Anterior cingulate cortex (tissue), 58 donors: ENCODE data around the gene ARL15.

Source experiments
- DNase-seq, 58 donors: peaks; one replicate each; lab custom pipeline; 2025; lab: John Stamatoyannopoulos, UW

The ARL15 gene

DNA sequence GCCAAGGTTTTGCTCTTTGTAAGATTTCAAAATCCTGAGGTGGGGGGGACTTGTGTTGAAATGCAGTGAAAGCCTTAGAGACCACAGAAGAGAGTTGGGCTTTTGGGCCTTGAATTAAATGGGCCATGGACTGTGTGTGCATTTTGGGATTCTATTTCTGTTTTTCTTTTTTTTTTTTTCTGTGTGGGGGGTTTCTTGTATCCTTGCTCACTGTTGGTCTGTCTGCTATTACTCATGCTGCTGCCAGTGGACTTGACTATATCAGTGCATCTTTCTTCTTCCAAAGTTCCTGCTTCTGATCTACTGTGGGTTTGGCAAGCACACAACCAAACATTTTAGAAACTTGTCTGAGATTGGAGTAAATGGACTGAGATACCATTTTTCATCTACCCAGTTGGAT is 344.9 kb downstream of the ARL15 start:
- DNase-seq: no peak

DNA sequence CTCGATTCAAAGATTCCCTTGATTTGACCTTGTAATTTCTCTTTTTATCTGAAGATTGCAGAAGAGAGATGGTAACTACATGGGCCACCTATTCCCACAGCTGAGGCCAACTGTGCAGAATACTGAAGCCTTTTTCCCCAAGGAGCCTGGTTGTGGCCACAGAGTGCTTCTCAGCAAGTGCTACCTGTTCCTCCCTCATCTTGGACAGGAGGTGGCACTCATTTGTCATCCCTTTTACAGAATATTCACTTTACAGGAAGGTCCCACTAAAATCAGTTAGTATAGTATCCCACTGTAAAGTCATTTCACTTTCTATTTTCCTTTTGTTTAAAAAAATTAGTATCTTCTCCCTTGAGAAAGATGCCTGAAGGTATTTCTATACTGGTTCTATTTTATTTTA is 346.4 kb downstream of the ARL15 start:
- DNase-seq: no peak

DNA sequence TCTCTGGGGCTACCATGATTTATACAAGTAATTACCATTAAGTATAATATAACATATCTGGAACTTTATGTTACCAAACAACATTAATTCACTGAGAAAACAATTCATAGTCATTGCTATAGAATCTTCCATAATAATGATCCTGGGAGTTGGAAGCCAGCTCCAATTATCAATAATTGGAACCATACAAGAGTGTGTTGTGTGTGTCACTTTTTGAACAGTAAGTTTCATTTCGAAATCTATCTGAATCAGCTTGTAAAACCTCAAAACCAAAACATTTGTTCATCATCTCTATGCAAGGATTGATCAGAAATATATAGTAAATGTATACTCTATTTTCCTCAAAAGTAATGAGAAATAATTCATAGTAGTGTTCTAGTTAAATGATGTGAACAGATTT is 348.1 kb downstream of the ARL15 start:
- DNase-seq: no peak

DNA sequence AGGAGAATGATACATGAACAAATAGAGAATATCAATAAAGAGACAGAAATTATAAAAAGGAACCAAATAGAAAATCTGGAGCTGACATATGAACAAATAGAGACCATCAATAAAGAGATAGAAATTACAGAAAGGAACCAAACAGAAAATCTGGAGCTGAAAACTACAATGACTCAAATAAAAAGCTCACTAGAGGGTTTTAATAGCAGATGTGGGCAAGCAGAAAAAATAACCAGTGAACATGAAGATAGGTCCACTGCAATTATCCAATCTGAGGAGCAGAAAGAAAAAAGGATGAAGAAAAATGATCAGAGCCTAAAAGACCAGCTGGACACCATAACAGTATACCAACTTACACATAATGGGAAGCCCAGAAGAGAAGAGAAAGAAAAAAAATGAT is 353.7 kb downstream of the ARL15 start:
- DNase-seq: no peak

DNA sequence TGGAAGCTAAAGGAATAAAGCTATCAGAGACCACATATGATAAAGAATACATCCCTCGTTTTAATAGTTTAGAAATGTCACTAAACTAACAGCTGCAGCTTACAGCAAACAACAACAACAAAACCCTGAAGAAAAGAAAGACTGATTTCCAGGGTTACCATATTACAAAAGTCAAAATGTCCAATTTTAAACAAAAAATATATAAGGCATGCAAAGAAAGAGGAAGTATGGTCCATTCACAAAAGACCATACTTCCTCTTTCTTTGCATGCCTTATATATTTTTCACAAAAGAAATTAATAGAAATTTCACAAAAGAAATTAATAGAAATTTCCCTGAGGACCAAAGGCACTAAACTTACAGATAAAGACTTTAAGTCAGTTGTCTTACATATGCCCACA is 354.2 kb downstream of the ARL15 start:
- no peak for DNase-seq

DNA sequence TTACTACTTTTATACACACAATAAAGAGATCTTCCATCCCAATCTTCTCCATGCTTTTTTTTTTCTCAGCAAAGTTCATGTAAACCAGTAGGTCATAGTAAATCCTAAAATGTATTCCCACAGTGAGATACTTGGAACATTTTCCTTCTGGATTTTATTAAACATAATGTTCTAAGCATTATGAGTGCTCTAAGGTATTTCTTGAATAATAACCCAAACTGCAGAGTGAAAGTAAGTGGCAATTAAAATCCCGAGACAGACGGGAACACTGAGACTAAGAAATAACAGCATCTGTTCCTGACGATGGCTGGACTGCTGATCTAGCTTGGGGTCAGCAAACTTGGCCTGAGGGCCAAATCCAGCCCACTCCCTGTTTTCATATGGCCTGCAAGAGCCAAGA is 359.8 kb downstream of the ARL15 start:
- DNase-seq: no peak

DNA sequence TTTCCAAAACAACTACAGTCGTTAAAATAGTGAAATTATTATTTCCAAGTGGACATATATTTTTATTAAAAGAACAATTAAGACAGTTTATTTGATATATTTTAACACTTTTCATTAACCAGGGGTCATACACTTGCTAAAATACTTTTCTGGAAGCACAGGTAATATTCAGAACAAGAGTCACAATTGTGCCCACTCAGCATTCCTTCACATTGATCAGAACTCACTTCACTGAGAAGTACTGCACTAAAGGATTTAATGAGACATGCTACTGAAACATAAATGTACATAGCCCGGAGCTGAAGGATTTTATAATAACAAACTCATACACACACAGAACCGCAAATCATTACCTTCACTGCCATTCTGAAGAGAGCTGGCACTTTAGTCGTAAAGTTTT is 361.8 kb downstream of the ARL15 start:
- DNase-seq: no peak

DNA sequence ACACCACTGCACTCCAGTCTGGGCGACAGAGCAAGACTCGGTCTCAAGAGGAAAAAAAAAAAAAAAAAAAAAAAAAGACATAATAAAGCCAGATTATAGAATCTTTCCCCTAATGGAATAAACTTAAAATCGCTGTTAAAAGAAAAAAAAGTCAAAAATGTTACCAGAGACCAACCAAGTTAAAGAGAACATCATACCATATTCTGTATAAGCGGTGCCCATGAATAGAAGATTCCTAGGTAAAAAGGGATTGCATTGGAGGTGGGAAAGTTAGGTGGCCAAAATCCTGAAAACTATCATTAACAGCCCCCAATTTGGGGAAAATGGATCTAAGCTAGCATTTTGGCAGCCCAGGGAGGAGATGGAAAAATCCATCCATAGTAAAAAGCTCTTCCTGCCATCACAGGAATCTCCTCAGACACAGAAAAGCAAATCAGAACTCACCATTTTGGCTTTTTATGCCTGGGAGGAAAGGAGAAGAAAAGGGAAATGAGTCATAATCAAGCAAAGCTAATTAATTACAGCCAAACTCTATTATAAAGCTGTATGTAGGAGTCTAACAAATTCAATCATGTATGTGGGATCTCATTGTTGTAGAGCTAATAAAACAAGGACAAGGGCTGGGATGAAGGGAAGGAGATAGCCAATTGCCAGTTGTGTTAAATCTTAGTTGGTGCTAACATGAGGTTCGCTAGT is 363.8 kb downstream of the ARL15 start:
- no peak for DNase-seq

DNA sequence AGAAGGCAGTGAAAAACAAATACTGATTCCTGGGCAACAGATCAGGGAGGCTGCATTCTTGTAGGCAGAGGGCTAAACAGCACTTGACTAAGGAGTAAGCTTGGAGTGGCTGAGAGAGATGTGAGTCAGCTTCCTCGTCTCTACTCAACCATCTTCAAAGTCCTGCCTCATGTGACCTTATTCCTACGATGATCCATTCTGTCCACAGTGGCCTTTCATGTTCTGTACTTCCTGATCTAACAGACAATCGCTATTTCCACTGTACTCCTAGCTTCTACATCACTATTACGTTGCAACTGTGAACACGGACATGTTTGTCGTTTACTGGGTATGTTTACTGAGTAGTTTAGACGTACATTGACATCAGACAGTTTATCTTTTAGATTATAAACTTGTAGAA is 365.4 kb downstream of the ARL15 start:
- DNase-seq: no peak

DNA sequence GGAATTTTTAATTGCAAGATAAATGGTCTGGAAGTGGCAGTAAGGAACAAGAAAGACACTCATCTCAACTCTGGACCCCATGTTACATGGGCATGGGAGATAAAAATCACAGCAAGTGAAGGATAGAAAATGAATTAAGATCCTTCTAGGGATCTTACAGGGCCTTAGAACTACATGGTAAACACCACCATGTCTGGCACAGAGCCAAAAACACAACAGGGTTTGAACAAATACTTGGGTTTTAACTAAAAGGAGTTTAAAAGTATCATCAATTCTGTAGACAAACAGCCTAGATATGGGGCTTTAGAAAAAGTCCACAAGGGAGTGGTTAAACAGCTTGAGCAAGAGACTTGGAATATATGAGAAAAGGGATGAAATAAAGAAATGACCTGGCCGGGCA is 366.4 kb downstream of the ARL15 start:
- no peak for DNase-seq

DNA sequence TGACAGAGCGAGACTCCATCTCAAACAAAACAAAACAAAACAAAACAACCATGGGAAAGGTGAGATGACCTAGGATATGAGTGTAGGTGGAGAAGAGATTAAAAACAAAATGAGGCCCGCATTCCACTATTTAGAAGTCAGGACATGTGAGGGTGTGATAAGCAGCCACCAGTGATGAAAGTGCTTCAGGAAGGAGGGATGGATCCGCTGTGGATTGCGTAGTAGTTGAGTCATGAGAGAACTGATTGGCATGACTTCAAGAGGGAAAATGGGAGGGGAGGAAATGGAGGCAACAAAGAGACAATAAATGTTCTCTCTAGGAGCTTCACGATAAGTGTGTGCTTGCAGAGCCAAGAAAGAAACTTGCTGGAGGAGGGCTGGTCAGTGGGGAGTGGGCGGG is 367.6 kb downstream of the ARL15 start:
- DNase-seq: no peak

DNA sequence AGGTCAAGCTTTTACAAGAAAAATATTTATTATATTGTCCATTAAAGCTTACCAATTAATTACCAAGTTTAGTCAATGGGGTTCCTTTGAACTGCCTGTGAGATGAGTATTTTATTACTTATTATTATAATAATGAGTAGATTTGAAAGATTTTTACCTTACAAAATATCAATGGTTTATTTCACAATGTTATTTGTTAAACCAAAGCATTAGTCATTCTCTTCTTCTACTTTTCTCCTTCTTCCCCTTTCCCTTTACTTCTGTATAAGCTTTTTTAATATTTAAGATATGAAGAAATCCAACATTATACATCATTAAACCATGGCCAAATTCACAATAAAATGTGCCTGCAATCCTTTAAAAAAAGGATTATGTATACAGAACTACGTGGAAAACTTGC is 369.5 kb downstream of the ARL15 start:
- no peak for DNase-seq

DNA sequence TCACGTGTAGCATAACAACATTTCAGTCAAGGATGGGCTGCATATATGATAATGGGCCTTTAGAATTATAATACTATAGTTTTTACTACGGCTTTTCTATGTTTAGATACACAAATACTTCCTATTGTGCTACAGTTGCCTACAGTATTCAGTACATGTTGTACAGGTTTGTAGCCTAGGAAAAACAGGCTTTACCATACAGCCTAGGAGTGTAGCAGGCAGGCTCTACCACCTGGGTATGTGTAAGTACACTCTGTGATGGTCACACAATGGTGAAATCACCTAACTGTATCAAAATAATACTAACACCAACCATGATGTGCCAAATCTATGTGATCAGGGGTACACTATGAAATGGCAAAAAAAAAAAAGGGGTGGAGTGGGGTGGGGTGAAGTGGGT is 372.9 kb downstream of the ARL15 start:
- DNase-seq: no peak

DNA sequence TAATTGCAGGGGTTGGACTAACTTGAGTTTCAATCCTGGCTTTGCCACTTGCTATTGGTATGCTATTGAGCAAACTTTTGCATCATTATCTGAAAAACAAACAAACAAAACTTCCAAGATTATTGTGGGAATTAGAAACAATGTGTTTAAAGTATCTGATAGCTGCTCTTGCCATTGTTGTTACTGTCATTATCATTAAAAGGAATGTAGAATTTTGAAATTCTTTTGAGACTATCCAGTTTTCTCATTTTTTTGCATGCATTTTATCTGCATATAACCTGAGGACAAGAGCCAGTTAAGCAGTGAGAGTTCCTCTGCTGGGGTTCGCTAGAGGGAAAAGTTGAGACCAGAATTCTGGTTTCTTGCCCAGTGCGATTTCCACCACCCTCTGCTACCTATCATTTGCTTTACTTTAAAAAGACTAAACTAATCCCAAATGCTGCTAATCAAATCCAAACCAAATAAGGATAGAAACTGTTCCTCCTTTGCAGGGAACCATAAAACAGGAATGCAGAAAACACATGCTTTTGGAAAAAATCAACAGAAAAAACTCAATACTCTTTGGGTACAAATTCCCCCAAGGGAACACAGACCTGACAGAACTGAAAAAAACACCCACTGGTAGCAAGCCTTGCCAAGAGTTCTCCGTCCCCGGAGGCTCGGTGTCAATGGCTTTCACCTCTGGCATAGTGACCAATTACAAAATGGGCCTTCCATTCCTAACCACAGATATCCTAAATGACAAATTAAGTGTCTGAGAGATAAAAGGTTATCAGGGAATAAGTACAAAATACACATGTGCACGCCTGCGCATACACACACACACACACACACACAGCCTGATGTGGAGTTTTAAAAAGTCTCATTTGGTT is 373.7 kb downstream of the ARL15 start:
- DNase-seq: peak in 1 of 58 donors; percentile 0

DNA sequence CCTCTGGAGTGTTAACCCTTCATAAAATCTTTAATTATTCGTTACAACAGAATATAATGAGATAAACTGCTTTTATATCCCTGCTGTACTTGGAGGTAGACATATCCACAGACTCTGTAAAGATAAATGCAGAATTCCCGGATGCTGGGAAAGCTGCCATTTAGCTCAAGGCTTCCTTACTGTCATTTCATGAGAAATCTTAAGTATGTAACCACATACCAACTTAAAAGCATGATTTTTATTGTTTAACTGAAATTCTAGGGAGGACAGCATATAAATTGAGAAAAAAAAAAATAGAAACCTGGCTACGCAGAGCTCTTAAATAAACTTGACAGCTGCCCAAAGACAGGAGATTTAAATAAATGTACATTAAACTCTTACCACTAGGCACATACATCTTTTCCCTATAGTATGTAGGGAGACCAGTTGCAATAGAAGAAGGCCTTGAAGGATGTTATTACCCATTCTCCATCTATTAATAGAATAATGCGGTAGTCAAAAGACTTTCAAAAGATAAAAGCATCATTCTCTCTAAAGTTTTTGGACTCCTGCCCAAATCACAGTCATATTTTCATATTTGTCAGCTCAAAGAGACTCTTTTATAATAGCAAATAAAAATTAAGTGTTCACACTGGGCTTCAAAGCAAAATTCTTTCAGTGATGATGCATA is 376.1 kb downstream of the ARL15 start:
- no peak for DNase-seq

DNA sequence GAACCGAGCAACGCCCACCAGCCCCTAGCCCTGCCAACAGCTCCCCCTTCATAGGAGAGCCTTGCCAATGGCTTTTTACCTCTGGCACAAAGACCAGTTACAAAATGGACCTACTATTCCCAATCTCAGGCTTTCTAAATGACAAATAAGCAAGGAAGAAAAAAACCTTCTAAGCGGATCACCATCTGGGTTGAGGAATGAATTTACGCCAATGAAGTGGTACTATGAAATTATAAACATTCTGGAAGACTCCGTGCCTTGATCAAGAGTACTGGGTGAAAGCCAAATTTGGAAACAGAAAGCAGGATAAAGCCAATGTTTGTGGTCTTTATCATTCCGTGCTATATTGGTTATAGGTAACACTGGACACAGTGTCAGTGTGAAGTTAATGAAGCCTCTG is 378.0 kb downstream of the ARL15 start:
- DNase-seq: no peak

DNA sequence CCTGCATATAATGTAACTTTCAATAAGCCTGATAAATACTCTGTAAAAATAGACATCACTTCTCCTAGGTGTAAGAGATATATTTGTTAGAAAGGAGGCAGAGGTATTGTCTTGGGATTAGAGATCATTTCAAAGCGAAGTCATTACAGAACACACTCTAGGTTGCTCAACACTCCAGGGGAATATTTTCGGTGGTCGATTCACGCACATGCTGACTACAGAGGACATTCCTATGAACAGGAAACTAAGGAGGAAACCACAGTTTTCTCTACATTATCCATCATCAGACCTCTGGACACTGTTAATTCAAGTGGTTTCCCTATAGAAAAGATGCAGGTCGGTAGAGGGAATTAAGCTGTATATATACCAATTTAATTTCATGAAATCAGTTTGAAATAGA is 379.9 kb downstream of the ARL15 start:
- DNase-seq: no peak

DNA sequence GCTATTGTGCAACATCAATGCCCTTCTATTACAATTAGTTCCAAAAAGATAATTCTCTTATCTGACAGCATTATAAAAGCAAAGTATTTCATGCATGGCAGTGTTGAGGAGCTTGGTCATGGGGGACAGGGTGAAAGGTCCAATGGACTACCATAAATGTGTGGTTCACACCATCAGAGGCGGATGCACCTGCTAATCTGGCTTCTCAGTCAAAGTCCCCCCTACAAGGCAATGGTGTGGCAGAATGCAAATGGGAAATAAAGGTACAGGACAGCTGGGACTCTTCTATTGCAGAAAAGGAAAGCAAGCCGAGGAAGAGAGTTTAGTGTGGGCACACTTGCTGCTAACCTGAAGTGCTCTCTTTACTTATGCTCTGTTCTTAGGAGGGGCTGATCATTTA is 380.8 kb downstream of the ARL15 start:
- DNase-seq: no peak

DNA sequence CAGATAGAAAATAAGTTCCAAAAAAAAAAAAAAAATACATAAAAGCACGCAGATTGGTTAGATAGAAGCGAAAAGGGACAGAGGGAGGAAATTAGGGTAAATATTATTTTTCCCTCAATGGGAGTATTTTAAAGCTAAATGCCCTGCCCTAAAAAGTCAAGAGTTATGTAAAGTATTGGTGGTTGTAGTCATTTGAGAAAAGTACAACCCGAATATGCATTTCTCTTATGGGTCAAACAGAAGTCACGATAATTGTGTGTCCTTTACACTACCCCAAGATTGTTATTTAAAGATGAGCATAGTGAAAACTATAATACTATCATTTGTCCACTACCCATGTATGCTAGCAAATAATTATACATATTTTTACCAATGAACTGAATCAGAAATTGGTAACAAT is 381.2 kb downstream of the ARL15 start:
- no peak for DNase-seq

DNA sequence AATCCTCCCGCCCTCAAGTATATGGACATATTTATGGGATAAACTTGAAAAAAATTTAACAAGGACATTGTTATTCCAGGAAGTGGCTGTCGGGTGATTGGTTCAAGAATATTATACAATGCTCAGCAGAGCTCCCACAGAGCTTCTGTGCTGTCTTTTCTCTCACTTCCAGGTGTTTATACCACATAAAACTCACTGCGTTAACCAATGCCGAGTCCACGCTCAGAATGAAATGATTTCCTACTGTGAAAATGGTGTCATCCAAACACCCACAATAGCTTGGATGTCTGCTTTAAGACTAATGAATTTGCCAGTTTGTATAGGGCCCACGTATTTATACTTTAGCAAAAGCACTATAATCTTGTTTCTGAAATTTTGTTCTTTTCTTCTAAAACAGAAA is 381.7 kb downstream of the ARL15 start:
- no peak for DNase-seq

DNA sequence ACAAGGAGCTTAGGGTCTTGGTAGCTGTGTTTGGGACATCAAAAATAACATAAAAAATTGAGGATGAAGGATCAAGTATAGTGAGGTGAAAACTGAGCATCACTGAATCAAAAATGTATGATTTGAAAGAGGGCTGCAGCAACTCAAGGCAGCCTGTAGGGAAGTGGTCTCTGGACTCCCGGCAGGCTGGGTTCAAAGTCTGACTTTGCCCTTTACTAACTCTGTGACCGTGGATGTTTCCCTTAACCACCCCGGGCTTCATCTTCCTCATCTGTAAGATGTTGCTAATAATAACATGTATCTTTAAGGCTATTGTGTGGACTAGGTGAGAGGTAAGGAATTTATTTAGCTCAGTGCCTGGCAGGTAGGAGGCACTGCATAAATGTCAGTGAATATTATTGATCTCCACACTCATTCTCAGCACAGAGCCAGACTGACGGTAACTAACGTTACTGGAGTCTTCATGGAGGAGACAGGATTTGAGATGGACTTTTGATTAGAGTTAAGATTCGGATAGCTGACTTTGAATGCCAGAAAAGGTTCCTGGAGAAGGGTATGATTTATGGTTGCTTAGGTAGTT is 382.6 kb downstream of the ARL15 start:
- DNase-seq: no peak
